Eye (tissue), 1 donor: ENCODE measurements around the gene HTT.

Source experiments
- DNase-seq: peaks from one replicate; pipeline ENCODE4 v3.0.0-alpha.2; 2015

The HTT gene

GRCh38 chr4:3177905-3178304, 103.4 kb downstream of the HTT start:
- no peak for DNase-seq

- DNase-seq, result no peak
These were observed 103.9 kb downstream of the HTT start for GRCh38 chr4:3178351-3178750.

DNA sequence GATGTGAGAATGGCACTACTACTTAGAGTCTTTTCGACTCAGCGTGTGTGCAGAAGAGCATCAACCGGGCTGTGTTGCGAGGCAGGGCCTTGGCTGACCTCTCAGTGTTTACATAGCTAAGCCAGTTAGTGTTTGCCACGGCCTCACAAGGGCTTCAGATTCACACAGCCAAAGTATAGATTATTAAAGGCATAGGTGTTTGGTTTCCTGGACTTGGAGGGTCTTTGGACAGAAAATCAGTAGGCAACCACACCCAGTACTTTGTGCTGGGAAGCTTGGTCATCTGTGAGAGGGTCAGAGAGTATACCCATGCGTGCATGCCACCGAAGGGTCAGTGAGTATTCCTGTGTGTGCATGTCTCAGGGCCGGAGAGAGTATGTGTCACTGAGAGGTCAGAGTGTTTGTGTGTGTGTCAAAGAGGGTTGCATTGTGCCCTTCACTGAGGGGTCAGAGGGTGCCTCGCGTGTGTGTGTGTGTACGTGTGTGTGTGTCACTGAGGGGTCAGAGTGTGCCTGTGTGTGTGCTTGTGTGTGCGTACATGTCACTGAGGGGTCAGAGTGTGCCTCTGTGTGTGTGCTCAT, 104.7 kb downstream of the HTT start:
- no peak for DNase-seq

DNA sequence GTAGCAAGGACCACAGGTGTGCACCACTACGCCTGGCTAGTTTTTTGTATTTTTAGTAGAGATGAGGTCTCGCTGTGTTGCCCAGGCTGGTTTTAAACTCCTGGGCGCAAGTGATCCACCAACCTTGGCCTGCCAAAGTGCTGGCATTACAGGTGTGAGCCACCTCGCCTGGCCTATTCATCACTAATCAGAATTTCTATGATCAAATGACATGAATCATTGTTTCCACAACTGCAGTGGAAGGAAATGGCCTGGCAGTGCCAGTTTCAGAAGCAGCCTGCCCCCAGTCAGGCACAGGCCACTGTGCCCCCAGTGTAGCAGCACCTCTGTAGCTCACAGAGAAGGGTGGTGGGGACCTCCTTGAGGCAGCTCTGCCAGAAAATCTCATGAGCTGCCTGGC, 108.5 kb downstream of the HTT start:
- no peak for DNase-seq

DNA sequence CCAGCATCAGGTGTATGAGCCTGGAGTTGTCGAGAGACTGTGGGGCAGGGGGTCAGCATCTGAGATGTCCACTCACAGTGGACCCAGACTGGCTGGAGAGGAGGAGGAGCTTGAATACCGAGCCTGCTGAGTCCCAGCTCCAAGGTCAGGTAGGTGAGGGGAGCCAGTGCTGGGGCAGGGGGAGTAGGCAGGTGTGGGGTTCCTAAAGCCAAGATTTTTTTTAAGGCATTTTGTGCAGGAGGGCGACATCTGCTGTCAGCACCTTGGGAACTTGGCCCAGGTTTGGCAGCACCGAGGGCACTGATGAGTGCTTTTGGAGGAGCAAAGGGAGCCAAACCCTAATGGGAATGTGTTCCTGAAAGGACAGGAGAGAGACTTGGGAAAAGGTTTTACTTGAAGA, 110.2 kb downstream of the HTT start:
- no peak for DNase-seq

DNA sequence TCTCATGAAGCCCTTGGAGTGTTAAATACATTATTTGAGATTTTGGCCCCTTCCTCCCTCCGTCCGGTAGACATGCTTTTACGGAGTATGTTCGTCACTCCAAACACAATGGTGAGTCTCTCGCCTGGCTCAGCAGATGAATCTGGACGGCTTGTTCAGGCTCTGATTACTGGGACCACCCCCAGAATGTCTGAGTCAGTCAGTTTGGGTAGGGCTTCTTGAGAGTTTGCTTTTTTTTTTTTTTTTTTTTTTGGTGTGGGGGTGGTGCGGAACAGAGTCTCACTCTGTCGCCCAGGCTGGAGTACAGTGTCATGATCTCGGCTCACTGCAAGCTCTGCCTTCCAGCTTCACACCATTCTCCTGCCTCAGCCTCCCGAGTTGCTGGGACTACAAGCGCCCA, 112.1 kb downstream of the HTT start:
- DNase-seq, result no peak

DNA sequence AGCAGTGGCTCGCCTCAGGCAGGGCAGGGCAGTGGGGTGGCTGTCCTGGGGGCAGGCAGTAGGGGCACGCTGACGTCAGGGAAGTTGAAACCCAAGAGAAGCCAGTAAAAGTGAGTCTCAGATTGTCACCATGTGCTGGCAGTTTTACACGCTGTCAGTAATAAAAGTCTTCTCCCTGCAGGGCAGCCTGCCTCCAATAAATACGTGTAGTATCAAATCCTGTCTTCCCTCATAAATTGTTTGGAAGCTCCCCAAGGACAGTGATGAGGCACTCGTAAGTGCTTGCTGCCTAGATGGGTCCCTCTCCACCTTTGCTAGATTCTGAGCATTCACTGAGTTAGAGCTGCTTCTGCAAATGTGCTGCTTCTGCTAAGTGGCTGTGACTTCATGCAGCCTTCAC, 113.6 kb downstream of the HTT start:
- no peak for DNase-seq

DNA sequence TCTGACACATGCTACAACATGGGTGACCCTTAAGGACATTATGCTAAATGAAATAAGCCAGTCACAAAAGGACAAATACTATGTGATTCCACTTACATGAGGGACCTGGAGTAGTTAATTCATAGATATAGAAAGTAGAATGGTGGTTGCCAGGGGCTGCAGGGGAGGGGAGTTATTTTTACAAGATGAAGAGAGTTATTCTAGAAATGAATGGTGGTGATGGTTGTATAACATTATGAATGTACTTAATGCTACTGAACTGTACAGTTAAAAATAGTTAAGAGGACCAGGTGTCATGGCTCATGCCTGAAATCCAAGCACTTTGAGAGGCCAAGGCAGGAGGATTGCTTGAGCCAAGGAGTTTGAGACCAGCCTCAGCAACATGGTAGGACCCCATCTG, 115.0 kb downstream of the HTT start:
- DNase-seq, result no peak

DNA sequence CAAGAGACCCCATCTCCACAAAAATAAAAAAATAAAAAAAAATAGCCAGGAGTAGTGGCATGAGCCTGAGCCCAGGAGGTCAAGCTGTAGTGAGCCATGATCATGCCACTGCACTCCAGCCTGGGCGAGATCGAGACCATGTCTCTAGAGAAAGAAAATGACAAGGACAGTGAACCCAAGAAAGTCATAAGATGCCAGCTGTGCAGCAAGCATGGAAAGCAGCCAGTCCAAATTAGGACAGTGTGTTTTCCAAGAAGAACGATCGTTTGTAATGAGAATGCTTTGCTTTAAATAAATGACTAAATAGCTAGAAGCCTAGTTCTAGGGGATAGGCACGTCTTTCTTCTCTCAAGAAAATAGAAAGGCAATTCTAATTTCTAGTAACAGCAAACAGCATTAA, 116.1 kb downstream of the HTT start:
- no peak for DNase-seq

DNA sequence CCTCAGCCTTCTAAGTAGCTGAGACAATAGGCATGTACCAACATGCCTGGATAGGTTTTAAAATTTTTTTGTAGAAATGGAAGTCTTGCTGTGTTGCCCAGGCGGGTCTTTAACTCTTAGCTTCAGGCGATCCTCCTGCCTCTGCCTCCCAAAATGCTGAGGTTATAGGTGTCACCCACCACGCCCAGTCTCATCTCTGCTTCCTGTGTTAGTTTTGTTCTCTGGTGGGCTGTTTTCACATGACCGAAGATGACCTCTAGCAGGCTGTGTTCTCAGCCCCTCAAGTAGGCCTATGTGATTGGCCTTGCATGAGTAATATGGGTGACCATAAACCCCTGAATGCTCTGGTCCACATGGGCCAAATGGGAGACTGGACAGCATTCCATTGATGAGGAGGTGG, 117.7 kb downstream of the HTT start:
- no peak for DNase-seq

DNA sequence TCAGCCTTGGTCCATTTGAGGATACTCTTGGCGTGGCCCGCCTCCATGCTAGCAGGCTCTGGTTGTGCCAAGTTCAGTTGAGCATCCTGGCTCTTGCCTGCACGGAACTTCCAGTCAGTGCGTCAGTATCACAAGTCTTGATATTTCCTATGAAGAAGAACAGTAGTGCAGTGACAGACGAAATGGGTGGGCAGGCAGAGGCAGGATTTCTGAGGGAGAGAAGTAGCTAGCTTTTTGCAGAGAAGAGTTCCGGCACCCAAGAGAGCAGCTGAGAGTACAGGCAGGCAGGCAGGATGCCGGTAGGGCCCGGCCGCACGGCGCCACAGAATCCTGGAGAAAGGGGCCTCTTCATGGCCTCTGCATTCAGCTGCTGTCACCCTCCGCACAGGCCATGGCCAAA, 118.3 kb downstream of the HTT start:
- no peak for DNase-seq

GRCh38 chr4:3193531-3194203, 119.2 kb downstream of the HTT start:
- DNase-seq, result peak; percentile 18

- DNase-seq, result no peak
These were observed 122.3 kb downstream of the HTT start for GRCh38 chr4:3196670-3197359.

GRCh38 chr4:3197366-3198105, 123.1 kb downstream of the HTT start:
- DNase-seq, result no peak

- no peak for DNase-seq
These were observed 124.4 kb downstream of the HTT start for GRCh38 chr4:3198906-3199305.

DNA sequence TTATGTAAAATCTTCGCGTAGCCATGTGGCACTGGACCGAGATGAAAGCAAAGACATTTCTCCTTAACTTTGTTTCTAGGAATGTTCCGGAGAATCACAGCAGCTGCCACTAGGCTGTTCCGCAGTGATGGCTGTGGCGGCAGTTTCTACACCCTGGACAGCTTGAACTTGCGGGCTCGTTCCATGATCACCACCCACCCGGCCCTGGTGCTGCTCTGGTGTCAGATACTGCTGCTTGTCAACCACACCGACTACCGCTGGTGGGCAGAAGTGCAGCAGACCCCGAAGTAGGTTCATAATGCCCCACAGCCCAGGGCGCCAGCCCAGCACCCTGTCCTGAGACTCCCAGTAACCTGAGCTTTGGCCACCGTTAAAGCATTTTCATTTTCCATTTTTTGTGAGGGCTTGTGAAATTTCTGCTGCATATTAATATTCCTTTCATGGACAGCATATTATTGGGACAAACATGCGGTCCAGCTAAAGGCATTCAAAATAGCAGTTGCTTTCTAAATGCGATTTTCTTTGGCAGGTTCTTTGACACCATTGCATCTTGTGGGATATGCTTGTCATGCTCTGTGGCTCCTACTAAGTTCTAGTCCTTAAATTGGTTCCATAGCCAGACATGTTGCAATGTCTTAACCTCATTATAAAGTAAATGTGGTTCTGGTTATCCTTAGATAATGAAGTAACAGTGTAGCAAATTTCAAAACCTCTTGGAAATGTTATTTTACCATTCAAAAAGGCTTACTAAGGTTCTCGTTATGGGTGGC, 125.4 kb downstream of the HTT start:
- DNase-seq, result no peak

GRCh38 chr4:3200423-3201090, 126.1 kb downstream of the HTT start:
- no peak for DNase-seq

GRCh38 chr4:3201718-3202702, 127.5 kb downstream of the HTT start:
- DNase-seq, result peak; percentile 20

GRCh38 chr4:3202836-3203820, 128.6 kb downstream of the HTT start:
- no peak for DNase-seq

GRCh38 chr4:3203971-3204431, 129.5 kb downstream of the HTT start:
- DNase-seq, result no peak
